Renal cortex interstitium (tissue), 11 donors: ENCODE data around the gene ENTPD8. TPM values are rescaled to one million over a fixed set of nuclear protein-coding genes. Genes with fewer than 3 reads are reported as not detected.

ENCODE experiments used
- DNase-seq, 11 donors: peaks; one replicate each; pipeline ENCODE4 v3.0.0-alpha.2; 2013; ENCODE audit warnings: low read depth in 9 of 11, low spot score in 4 of 11; ENCODE audit errors: extremely low read depth in 1 of 11
- polyA plus RNA-seq, 3 donors: library from polyadenylated mRNA; unstranded; fragments of 120-200 nt; gene quantifications; one replicate each; pipeline ENCODE4 v1.2.1, GENCODE V29; 2013; ENCODE audit not compliant: insufficient read length in 3 of 3

Gene ENTPD8
- polyA plus RNA-seq, 3 donors: 0.14 to 0.68 (median 0.63) TPM

DNA sequence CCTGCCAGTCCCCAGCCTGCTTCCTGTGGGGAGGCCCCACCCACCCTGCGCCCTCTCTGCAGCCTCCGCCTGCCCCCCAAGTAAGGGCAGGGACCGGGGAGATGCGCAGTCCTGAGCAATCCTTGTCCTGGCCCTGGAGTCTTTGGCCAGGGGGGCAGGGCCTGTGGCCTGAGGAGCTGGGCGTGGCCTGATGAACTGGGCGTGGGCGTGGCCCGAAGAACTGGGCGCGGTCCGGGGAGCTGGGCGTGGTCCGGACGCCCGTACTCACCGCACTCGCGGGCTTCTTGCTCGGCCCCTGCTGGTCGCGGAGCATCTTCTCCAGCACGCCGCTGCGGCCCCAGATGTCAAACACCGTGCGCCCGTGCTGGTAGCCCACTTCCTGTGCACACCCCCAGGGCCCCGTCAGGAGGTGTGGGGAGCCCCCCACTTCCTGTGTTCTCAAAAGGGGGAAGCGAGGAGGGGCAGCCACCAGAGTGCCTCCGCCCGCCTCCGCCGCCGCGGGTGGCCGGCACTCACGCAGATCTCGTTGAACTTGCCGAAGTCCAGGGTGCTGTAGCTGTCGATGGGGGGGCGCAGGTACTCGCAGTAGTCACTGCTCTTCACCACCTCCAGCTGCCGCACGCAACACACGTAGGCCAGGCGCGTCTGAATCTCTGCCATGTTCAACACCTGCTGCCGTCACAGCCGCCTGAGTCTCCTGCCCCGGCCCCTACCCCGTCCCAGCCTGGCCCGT is 20.7 kb upstream of the ENTPD8 start:
- no peak for DNase-seq

DNA sequence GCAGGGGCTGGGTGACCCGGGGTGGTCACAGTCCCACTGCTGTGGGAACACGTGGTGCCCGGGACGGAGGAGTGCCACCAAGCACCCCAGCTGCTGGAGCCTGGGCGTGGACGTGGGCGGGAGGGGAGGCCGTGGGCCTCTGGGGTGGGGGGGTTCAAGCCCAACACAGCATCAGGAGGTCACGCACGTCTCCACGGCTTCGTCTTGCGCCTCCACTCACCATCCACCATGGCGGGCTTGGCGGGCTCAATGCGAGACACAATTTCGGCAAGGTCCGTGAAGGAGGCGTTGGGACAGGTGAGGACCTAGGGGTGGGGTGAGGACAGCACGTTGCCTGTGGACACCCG is 20.1 kb upstream of the ENTPD8 start:
- no peak for DNase-seq

DNA sequence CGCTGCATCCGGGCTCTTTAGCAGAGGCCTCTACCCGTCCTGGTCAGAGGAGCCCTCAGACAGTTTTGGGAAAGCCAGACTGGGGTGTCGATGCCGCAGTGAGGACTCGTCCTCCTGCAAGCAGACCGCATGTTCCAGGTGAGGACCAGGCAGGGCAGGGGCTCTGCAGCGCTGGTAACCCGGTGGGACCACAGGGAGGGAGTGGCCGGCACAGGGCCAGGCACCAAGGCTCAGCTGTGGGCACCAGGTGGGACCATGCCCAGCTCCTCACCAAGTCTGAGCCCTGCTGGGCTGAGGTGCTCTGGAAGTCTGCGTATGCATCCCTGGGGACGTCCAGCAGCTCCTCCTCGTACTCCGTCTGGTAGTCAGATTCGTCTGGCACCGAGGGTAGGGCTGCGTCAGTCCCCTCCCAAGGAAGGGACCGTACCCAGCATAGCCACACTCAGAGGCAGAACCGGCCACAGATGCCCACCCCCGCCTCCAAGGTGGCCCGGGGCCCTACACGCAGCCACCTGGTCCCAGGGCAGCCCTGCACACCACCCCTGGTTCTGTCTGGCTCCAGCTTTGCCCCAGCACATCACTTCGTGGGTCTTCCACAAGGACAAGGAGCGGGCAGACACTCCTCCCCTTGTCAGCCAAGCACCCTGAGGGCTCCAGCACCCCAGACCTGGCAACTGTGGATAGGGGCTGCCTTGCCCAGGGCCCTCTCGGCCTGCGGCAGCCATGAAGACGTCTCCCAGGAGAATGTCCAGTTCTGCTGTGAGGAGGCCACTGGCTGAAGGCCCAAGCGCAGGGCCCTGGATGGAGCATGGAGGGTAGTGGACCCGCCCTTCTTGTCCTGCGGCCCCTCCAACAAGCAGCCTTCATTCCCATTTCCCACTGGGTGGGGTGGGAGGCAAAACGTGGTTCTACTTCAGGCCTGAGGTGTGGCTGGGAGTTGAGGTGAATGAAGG is 19.5 kb upstream of the ENTPD8 start:
- DNase-seq: no peak

DNA sequence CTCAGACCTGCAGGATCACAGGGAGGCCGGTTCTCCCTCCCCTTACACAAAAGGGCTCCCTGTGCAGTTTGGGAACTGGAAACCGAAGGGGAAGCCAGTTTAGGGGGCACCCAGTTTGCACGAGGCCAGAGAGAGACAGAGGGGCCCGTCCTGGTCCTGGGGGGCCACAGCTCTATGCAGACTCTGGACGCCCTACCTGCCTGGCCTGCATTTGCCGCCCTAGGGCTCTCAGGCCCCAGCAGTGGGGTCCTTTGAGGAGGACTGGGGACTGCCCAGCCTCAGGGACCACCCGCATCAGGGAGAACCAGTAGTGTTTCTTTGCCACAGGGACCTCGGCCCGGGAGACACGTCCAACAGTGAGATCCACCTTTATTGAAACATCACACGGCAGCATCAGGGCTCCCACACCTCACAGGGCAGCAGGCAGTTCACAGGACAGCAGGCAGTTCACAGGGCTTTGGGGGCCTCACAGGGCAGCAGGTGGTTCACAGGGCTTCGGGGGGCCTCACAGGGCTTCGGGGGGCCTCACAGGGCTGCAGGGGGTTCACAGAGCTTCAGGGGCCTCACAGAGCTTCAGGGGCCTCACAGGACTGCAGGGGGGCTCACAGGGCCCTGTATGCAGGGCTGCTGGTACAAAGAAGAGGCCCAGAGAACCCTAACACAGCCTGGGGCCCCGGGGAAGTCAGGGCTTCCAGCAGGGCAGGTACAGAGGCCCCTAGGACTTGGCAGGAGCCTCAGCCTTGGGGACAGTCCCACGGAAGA is 18.6 kb upstream of the ENTPD8 start:
- DNase-seq: no peak

DNA sequence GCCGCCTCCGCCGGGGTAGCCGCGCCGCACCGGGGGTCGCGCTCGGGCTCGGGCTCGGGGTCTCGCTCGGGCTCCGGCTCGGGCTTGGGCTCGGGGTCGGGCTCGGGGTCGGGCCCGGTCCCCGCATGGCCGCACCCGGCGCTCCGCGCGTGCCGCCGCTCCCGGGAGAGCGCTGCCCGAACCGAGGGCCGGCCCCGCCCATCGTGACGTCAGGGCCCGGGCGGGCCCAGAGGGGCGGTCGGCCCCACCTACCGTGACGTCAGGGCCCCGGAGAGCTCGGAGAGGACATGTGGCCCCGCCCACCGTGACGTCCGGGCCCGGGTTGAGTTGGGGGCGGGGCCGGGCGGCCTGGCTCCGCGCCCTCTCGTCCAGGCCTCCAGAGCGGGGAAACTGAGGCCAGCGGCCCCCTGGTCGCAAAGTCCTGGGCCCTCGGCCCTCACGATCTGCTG is 18.0 kb upstream of the ENTPD8 start, which contains the start of gene NSMF:
Gene NSMF, minus strand, starts transcription at position 183 of the 449 bp plus-strand sequence. CDS start 232 bp downstream, outside the sequence.
- peak; percentile 81 to 94 (median 87) for DNase-seq

DNA sequence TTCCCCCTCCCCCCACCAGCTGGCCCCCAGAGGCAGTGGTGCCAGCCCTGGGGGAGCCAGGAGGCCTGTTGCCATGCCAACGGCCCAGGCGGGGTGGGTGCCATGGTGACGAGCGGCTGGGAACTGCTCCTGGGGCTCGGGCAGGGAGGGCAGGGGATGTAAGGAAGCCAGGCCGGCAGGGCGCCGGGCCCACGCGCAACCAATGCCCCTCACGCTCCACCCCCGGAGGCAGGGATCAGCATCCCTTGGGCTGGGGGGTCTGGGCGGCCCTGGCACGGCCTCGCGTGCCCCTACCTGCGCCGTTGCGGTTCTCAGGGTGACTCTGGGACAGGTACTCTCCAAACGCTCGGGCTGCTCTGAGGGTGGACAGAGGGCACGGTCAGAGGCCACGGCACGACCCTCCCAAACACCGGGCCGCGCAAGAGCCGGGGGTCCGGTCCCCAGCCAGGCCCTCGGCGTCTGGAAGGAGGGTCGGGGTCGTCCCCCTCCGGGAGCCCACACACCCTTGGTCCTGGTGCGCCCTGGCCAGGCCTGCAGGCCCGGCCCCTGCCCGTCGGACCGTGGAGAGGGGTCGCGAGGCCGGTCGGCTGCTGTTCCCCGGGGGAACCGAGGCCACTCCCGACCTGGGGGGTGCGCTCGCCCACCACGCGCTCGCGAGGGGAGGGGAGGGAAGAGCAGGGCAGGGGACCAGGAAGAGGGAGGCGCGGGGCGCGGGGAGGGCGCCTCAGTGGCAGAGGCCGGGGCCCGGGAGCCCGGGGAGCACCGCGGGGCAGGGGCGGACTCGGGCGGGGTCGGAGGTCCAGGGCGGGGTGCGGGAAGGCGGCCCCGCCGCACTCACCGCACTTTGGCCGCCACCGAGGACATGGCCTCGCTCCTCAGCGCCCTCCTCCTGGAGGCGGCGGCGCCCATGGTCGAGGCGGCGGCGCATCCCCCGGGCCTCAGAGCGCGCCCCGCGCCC is 17.3 kb upstream of the ENTPD8 start:
- DNase-seq: no peak

DNA sequence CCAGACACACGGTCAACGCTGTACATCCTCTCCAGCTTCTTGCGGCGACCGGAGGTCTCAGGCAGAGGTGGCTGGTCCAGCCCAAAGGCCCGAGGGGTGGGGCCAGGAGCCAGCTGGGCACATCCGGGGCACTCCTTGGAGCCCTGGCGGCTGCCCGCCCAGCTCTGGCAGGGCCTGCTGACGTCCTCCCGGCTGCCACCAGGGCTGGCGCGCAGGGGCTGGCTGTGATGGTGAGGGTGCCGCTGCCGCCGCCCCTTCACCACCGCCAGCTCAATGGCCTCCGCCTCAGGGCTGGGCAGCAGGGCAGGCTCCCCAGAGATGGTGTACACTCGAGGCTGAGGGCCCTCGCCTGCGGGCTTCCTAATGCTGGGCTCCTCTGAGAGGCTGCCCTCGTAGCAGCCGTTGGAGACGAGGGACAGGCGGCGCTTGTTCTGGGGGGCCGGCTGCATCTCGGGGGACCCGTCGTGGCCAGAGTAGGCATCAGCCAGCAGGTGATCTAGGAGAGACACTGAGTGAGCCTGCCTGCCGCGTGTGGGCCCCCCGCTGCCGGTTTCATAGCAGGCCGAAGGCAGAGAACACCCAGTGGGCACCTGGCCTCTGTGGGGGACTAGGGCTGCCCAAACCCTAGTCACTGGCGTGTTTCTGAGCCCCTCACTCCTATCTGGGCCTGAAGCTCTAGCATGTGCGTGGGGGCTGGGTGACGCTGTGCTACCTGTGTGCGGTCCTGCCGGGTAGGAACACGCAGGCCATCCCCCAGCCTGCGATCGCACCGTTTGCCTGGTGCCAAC is 16.4 kb upstream of the ENTPD8 start:
- DNase-seq: no peak

DNA sequence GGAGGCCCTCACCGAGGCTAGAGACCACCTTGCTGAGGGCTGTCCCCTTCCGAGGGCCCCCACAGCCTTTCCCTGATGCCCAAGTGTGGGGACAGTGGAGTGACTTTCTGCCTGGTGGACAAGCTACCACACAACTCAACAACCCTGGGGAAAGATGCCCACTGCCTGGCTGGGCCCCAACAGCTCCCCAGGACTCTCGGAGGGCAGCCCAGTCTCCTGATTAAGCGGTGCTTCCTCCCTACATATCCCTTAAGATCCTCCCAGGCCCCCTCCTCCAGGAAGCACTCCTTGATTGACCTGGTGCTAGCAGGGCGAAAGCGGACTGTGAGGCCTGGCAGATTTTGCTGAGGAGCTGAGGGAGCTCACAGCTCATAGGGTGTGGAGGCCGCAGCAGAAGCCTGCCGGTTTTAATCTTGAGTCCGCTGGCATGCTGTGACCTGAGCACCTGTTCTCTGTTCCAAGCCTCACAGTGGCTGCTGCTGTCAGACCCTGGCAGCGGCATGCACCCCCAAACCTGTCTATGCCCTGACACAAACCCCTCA is 15.8 kb upstream of the ENTPD8 start:
- no peak for DNase-seq

DNA sequence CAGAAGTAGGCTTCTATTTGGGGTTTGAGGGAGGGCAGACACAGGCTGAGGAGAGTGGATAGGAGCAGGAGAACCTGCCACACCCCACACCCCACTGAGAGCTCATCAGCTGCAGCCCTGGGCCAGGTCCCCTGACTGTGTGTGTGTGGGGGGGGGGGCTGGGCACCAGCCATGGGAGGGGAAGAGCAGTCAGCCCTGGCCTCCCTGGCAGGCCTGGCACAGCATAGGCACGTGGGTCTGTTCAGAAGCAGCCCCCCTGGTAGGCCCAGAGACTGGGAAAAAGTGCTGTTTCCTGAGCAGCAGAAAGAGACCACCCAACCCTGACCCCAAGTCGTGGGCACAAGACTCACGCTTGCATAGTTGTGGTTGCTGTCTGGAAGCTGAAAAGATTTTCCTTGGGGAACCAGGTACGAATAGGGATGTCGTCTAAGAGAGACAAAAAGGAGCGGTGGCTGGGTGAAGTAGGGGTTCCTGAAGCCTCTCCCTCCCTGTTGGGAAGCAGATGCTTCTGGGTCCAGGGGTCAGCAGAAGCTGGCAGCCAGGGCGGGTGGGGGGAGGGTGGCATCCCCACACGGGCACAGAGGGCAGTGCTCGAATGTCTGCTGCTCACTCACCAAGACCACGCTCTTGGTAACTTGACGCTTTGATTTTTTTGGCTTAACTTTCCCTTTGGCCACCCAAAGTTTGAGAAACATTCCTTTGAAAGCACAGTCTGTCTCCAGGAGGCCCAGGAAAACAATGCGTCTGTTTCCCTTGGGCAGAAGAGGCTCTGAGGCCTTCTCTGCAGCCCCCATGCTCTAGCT is 15.1 kb upstream of the ENTPD8 start:
- peak in 1 of 11 donors; percentile 33 for DNase-seq

DNA sequence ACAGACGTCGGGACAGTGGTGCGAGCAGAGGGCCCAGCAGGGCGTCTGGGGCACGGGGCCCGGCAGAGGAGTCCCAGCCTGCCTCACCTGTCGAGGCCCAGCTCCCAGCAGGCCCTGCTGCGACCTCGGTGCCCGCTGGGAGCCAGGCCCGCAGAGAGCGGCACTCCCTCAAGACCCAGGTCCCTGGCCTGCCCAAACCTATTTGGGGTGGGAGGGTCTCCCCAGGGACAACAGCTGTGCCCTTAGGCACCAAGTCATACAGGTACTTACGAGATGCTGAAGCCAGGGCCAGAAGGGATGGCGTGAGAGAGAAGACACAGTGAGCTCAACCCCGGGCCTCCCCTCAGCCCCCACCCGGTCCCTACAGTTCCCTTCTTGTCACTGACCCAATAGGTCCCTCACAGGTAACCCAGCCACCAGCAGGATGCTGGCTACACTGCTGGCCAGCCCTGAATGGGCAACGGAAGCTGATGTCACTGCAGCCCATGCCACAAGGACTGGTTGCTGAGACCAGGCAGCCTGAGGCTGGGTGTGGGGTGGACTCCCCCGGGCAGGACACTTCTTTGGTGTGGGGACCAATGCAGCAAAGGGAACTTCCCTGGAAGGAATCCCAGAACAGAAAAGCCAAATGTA is 14.3 kb upstream of the ENTPD8 start:
- no peak for DNase-seq

DNA sequence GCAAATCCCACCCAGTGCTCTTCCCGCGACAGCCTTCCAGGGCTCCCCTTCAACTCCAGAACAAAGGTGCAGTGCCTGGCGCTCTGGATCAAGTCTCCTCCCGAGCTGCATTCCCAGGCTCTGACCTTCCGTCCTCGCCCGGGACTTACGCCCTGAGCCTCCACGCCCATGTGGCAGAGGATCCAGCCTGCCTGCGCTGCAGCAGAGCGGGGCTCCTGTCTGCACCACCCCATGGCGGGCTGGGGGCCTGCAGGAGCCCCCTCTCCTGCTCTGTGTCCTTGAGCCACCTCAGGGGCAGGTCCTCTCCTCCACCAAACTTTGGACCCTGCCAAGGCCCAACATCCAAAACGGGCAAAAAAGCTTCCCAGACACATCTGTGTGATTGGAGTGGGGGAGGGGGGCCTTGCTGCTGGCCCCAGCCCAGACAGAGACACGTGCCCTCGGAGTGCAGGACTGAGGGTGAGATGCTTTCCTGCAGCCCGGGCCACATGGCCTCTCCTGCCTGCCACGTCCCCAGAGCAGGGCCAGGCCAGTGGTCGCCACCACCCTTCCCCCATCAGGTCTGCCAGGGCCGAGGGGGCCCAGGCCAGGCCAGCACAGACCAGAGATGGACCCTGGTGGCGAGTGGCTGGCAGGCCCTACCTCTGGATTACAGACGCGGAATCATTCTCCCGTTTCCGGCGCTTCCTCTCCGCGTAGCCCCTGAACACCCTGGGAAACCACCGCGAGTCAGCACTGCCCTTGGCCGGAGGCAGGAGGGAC is 13.6 kb upstream of the ENTPD8 start:
- DNase-seq: no peak

DNA sequence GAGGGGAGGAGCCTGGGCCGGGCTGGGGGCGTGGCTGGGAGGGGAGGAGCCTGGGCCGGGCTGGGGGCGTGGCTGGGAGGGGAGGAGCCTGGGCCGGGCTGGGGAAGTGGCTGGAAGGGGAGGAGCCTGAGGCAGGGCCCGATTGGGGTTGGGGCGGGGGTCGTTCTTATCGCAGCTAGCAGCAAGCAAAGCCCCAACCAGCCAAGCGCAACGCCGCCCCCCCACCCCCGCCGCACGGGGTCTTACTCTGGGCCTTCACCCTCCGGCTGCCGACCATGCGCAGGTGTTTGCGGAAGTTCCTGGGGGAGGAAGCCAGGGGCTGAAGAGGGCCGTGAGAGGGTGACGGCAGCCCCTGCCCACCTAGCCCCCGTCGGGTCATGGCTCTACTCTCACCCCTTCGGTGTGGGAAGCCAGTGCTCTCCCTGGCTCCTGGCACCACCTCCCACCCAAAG is 13.0 kb upstream of the ENTPD8 start:
- no peak for DNase-seq

DNA sequence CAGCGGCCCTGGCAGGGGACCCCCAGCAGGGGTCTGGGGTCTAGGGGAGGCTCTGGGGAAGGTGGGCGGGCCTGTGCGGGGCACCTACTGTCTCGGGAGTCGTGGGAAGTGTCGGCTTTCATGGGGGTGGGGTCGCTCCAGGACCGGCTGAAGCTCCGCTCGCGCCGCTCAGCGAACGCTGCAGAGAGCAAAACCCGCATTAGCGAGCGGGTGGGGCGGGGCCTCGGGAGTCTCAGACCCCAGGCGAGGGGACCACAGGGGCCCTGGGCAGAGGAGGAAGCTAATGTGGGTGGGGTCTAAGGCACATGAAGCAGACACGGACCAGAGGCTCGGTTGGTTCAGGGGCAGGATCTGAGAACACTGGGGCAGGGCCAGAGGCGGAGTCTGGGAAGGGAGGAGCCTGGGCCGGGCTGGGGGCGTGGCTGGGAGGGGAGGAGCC is 12.5 kb upstream of the ENTPD8 start:
- peak in 6 of 11 donors; percentile 58 to 74 (median 73) for DNase-seq

DNA sequence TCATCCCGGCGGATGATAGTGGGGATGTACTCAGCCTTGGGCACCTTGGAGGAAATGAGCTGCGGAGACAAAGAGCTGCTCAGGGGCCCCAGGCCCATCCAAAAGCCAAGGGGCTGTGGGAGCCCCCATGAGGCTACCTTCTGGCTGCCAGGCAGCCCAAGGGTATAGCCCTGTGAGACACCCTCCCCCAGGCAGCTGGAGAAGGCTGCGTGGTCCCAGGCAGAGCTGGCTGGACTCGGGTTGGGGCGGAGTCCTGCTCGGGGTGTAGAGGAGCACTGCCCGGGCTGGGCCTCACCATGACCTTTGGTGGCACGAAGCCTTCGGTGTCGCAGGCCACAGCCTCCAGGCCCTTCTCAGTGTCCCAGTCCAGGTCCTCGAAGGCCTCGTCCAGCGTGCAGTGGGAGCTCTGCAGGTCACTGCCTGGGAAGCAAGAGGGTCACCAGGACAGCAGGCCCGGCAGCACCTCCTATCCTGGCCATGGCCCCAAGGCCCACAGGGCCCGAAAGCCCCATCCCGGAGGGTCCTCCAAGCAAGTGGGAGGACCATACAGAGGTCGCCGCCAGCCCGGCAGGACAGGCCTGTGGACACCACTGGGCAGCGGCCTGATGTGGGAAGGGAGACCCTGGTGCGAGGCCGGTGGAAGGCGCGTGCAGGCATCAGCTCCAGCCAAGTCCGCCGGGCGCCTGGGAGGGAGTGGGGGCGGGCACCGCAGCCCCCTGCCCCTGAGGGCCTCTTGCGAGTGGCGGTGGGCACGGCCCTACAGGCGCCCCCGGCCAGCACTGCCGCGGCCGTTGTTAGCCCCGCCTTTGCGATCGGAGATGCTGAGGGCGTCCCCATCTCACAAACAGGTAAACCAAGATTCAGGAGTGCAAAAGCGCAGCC is 11.8 kb upstream of the ENTPD8 start:
- no peak for DNase-seq
